ENCODE data around the gene PLCB1. TPM values are rescaled to one million over a fixed set of nuclear protein-coding genes. Genes with fewer than 3 reads are reported as not detected.

PLCB1 gene
- total RNA-seq, 1 donor from 2014 or later: 72.5 TPM

DNA sequence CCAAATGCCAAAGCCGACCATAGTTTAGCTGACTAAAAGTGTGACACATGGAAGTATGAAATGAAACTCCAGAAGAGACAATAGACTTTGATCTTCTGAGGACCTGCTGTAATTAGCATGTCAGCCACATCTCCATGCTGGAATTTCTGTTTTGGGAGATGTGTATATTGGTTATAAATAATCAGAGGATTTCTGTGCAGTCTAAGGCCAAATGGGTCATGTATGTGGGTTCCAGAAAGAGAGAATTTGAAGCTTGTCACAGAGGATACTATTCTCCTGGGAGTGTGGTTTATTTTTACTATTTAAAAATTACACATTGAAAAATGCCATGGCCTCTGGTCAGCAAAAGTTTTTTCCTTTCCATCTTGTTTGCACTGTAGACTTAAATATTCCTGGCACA, 531.4 kb downstream of the PLCB1 start:
- no peak for DNase-seq

DNA sequence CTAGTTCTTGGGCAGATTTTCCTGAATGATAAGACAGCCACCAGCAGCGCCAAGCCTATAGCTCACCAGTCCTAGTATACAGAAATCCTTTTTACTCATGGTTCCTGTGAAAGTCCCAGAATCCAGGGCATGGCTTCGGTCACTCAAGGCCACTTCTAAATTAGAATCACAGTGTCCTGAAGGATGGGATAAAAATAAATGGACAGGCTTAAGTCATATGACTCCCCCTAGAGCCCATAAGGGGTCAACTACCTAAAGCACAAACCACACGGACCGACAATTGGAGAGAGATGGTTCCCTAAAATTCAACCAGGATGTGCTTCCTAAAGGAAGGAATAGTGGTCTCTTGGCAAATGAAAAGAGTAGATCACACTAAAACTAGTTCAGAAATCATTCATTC, 532.7 kb downstream of the PLCB1 start:
- DNase-seq: no peak

DNA sequence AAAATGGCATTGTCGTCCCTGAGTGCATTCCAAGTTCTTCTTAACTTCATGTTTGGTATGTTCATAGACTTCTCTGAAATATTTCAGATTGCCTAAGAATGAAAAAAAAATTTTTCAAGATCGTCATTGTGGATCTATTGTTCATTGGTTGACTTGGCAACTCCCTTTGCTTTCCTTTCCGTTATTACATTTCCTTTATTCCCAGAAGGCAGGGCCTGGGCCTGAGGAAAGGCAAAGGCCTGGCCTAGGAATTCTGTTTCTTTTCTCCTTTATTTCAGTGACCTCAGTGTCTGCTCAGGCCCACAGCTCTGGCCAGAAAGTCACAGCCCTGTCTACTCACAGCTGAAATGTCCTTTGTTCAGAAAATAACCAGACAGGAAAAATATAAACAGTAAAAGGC, 535.2 kb downstream of the PLCB1 start:
- DNase-seq: no peak

DNA sequence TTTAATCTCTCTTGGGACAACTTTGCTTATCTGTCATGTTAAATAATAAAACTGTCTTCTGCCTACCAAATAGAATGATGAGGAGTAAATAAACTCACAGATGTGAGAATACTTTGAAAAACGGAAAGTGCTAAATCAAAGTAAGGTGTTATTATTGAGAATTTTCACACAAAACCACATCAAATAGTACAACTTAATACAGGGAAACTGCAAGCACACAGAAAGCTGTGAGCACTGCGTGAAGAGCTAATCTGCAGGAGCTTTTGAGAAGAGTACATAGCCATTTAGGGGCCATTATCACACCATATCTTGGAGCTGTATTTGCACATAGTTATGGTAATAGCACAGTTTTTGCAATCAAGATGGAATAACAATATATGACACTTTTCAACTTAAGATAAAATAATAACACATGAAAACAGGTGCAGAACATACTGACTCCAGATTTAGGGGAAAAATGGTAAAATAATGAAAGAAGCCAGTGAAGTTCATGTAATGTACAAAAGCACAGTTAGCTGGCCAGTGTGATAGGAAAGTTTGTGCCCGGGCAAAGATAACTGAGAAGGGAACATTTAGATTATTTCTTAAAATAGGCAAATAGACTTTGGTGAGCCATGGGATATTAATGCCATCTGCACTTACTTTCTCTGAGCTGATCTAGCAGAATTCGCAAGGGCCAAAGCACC, 538.3 kb downstream of the PLCB1 start:
- no peak for DNase-seq

DNA sequence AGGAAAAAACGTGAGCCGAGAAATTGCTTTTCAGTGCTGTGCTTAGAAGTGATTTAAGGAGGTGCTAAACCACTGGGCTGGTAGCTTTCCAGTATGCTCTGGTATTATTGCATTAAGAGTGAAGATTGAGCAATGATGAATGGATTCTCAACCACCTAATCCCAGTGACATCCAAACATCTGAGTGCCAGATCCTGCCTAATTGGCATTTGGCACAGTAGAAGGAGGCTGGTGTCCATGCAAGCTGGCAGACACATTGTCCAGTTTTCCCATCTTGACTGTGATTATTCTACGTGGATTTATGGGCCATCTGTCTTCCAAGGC, 538.8 kb downstream of the PLCB1 start:
- DNase-seq: no peak

DNA sequence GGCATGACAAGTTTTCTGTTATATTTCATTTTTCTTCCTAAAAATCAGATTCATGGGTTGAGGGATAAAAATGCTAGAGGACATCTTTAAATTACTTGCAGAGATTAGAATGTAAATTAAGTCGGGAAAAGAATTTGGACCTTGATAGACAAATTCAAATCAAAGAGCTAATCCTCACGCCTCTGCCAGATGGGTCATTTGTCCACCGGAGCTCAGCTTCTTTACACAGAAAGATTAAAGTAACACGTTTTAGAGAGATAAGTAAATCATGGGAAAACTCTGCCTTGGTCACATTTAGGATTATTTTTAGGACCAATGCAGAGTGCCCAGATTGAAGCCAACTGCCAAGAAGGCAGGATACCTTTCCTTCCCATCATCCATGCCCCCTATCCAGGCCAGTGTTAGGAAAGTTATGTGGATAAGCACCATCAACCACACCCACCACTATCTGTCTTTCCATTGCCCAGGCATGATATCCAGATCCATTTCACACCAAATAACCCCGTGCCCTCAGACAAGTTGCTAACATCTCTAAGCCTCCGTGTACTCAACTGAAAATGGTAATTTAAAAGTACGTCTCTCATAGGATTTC, 539.4 kb downstream of the PLCB1 start:
- no peak for DNase-seq

DNA sequence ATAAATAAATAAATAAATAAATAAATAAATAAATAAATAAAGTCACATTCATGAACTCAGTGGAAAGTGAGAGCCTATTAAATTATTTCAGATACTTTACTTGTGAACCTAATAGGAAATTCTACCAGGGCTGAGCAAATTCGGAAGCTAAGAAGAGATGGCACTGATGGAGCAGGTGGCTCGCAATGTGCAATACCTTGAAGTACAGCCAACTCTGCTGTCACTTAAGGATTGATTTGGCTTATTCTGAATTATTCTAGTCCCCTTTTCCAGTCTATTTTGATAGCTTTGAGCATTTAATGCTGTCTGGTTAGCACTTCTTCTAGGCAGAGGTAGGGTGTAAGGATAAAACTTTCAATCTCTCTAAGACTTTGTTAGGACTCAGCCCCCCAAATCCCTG, 541.0 kb downstream of the PLCB1 start:
- no peak for DNase-seq

DNA sequence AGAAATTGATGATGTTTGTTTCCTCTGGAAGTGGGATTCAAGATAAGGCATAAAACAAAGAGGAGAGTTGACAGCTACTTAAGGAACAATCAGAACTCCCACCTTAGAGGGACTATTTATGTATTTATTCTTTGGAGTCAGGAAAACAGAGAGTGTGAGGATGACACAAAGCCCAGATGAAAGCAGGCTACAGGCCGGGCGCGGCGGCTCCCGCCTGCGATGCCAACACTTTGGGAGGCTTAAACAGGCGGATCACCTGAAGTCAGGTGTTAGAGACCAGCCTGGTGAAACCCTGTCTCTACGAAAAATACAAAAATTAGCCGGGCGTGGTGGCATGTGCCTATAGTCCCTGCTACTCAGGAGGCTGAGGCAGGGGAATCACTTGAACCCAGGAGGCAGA, 543.8 kb downstream of the PLCB1 start:
- DNase-seq: no peak

DNA sequence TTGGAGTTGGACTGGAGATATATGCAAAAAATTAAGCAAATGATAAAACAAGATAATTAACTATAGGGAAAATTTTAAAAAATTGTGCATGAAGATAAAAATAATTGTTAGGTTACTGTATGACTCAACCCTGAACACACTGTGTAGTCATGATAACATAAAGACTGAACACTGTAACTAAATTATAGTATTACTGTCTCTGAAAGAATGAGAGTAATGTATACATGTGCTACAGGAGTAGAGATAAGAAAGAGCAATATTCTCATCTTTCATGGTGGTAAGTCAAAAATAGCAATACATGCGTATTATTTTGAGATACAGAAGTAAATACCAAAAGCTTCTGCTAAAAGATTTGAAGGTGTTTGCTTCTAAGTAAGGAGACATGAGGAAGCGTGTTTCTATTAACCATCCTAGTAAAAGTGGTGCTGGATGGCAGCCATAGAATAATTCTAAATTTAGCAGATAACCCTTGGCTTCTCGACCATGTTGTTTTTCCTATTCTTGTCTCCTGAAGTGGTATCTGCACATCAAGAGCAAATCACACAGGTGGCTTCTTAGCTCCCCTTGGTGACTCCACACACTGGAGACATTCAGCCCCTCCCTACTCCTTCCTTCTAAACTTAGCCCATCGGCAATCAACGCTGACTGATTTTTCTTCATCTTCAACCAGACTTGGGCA, 546.2 kb downstream of the PLCB1 start:
- no peak for DNase-seq

DNA sequence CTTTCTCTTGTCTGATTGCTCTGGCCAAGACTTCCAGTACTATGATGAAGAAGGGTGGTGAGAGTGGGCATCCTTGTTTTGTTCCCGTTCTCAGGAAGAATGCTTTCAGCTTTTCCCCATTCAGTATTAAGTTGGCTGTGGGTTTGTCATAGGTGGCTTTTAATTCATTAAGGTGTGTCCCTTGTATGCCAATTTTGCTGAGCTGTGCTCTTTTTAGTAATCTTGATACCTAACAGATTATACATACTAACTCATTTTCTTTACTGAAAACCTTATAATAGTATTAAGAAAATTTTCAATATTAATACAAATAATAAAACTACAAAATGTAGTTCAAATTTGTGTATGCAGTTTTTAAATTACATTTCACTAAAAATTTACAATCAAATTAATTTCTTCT, 557.3 kb downstream of the PLCB1 start:
- no peak for DNase-seq

DNA sequence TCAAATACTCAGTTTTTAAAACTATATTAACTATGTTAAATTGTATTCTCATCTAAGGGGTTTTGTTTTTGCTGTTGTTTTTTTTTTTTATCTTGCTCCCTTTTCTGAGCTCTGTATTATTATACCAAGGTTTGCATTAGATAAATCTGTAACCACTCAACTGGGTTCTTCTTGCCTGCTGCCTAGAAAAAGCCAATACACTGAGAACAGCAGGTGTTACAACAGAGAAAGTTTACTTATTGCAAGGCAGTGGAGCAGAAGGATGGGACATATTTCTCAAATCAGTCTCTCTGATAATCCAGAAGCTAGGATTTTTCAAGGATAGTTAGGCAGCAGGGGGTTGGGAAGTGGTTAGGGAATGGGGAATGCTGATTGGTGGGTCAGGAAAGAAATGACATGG, 558.0 kb downstream of the PLCB1 start:
- DNase-seq: no peak

DNA sequence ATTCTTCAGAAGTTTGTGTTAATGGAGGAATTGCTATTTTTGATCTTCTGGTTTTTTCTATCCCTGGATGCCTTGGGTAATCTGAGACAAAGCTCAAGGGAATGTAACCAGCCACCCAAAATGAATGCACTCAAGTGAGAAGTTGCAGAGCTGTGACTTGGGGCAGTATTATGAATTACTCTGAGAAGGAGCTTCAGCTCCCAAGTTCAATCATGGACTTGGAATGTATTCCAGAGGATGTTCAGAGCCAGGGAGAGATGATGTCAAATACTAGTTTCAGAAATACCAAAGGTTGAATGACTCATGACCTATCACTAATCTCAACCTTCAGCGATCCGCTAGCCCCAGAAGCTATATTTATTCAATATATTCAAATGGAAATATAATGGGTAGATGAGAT, 561.6 kb downstream of the PLCB1 start:
- DNase-seq: no peak

DNA sequence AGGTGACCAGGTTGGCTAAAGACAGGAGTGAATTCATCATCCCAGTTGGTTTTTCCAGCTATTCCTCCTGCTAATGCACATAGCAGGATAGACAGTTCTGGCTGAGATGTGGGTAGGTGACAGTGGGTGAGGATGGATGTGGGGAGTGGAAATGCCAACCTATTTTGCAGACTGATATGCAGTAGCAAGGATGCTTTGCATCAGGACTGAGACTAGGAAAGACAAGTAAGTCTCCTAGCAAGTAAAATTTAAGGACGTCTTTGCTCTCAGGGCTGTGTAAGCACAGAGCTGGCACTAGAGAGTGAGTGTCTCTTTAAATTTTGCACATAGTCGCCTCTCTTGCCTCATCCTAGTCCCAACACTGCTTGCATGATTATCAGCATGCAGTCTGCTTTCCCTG, 568.7 kb downstream of the PLCB1 start:
- no peak for DNase-seq

DNA sequence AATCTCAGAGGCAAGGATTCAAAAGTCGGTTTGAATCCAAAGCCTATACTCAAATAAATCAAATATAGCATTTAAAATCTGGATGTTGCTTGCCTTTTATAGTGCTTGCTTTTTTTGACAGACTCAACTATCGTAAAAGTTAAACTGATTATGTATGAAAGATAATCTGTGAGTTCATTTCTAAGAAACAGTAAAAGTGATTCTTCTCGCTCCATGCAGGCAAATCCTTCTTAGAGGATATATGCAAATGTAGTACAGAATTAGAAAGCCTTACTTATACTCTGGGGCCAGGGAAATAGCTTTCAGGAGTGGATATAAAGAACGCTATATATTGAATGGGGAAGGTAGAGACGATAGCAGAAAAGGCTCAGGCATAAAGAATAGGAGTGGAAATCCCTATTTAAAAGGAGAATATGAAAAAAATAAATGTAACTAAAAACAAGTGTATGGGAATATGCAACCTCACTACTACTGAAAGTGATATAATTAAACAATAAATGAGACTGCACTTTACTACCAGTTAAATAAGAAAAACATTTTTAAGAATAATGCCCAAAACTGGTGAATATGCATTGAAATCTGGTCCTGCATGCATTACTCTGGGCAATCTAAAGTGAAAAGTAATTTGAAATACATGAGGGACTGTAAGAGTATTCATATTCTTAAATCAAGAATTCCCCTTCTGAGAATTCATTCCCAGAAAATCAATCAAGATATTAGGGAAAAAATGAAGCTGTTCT, 575.1 kb downstream of the PLCB1 start:
- DNase-seq: no peak

DNA sequence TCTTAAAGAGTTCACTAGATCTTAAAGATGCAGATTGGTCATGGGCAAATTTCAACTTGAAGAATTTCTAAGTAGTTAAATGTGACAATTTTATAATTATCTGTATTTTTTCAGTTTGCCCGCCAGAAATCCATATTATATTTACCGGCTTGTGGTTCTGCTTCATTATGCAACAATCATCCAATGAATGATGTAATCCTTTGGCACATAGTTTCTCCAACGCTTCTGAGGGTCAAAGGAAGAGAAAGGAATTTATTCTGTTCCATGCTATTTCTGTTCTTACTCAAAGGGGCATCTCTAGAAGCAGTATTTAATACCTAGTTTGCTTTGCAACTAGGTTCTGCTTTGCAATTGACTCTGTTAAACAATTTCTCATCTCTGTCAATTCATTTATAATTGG, 577.6 kb downstream of the PLCB1 start:
- DNase-seq: no peak

DNA sequence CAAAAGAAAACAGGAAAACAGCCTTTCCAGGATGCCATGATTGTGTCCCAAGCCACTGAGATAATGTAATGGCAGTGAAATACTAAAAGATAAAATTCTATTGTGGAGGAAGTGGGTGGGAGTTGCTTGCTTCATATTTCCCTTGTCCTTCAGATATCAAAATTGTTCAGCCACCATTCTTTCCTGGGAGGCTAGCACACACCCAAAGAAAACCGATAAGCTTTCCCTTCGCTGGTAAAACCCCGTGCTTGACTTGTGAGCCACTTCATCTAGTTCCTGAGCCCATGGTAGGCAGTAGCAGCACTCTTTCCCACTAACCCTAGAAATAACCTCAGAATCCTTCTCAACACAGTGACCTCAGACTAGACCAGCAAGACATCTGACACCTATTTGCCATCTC, 579.4 kb downstream of the PLCB1 start:
- no peak for DNase-seq

DNA sequence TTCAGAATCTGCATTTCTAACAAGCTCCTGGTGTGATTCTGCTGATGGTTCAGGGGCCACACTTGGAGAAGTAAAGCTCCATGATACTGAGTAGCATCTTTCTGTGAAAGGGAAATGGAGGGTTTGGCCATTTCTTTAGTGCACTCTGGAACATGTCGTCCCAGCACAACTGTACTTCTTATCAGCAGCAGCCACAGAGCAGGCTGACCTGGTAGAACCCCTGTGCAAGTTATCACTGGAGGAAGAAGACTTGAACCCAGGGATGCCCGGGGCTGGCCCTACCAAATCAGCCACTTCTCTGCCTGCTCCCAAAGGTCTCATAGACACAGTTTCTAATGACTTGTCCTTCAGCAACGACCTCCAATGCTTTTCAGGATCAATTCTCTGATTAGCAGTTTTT, 582.1 kb downstream of the PLCB1 start:
- DNase-seq: no peak

DNA sequence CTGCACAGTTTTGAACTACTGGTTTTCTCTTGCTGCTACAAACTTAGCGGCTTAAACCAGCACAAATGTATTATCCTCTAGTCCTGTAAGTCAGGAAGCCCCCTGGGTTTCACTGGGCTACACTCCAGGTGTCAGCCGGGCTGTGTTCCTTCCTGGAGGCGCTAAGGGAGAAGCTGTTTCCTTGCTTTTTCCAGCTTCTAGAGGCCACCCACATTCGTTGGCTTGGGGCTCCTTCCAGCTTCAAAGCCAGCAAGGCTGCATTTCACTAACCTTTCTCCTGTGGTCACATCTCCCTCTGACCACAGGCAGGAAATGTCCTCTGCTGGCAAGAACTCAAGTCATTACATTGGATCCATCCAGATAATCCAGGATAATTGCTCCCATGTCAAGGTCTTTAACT, 586.2 kb downstream of the PLCB1 start:
- DNase-seq: no peak

DNA sequence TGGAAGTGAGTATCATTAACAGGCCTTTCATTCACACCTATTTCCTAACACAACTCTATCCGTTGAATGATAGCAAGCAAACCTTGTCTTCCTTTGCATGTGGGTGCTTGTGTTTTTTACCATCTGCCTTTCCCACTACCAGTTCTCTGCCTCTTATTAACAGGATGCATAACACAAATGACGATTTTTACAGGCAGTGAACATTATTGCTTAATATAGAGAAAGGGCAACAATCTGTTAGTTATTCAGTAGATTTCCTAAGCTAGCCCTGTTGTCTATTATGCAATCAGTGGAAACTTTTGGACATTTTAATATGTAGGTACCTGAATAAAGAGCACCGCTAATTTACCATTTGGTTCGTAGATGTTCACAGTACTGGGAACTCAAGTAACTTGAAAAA, 588.0 kb downstream of the PLCB1 start:
- no peak for DNase-seq

DNA sequence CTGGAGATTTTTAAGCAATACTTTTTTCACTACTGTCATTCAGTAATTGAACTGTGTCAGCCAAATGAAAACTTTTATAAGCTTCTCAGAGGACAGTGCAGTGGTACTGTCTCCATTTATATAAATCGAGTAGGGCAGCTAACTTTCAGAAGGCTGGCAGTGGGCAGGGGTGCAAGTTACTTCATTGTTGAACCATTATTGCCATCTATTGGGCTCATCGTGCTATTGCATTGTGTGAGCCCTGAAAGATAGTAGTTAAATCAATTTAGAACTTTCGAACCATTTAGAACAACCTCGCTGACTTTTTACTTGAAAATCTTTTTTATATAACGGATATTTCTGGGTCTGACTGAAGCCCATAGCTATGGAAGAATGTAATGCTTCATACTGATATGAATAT, 589.0 kb downstream of the PLCB1 start:
- DNase-seq: peak; percentile 4

DNA sequence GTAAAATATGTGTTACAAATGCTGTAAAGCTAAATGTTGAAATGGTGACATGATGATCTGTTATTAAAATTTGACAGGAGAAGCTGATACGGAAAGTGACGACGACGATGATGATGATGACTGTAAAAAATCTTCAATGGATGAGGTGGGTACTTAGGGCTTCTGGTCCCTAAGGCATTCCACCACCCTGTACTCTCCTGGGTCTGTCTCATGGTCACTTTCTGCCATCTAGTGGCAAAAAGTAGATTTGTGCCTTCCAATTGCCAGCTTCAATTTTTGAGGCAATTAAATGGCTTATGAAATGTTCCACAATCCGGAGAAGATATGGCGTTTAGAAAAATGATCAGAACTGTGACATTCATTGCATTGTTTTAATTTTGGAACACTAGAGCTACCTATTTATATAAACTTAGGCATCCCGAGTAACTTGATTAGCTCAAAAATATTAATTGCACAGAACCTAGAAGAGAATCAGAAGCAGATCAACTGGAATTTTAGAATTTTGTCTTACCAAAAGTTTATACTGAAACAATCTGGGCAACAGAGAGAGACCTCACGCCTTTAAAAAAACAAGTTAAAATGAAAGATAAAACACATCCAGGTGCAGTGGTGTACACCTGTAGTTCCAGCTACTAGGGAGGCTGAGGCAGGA, 590.3 kb downstream of the PLCB1 start:
- peak; percentile 13 for DNase-seq

DNA sequence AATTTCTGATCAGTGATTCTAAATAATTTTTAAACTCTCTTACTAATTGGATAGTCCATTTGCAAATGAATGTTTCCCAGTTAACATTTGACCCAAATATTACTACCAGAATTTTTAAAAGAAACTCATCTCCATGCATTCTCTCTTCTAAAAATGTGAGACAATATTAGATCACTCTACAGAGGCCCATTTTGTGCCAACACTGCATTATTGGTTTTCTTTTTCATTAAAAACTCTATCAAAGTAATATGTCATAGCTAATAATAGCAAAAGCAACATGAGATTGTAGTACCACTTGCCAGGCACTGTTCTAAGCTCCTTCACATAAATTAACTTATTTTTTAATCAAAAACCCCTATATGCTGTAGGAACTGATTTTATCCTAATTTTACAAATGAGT, 591.2 kb downstream of the PLCB1 start:
- no peak for DNase-seq

DNA sequence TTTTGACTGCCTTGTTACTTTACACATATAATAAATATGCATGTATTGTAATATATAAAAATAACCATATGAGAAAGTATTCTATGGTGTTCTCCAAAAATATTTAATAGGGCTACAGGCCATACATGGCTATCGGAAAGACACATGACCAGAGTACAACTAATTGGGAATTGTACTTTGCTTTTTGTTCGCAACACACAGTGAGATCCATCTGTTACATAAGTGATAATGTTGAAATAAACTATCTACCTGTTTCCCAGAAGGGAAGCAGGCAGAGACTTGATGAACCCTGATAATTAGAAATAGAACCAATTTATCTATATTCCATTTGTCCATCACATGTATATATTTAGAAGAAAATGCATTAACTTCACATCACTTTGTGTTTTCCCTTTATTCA, 592.8 kb downstream of the PLCB1 start:
- DNase-seq: no peak

All from occipital lobe (tissue), 2 donors.